Stimulated activated CD8-positive, alpha-beta memory T cell treated with anti-CD3 and anti-CD28 coated beads, Interleukin-12 subunit alpha, Interleukin-12 subunit beta, amount 100 ng/mL, for 24 hours (primary cell): ENCODE measurements around the gene METAP1D.
"Not testable (repeated sequence)": the region's sequence is repeated elsewhere in the genome, so short reads cannot be mapped to it uniquely, and the experiment has no call there.

Experiments
- DNase-seq: peaks from one replicate; pipeline ENCODE4 v3.0.0-alpha.2; 2020; ENCODE audit errors: extremely low read depth

METAP1D gene

DNA sequence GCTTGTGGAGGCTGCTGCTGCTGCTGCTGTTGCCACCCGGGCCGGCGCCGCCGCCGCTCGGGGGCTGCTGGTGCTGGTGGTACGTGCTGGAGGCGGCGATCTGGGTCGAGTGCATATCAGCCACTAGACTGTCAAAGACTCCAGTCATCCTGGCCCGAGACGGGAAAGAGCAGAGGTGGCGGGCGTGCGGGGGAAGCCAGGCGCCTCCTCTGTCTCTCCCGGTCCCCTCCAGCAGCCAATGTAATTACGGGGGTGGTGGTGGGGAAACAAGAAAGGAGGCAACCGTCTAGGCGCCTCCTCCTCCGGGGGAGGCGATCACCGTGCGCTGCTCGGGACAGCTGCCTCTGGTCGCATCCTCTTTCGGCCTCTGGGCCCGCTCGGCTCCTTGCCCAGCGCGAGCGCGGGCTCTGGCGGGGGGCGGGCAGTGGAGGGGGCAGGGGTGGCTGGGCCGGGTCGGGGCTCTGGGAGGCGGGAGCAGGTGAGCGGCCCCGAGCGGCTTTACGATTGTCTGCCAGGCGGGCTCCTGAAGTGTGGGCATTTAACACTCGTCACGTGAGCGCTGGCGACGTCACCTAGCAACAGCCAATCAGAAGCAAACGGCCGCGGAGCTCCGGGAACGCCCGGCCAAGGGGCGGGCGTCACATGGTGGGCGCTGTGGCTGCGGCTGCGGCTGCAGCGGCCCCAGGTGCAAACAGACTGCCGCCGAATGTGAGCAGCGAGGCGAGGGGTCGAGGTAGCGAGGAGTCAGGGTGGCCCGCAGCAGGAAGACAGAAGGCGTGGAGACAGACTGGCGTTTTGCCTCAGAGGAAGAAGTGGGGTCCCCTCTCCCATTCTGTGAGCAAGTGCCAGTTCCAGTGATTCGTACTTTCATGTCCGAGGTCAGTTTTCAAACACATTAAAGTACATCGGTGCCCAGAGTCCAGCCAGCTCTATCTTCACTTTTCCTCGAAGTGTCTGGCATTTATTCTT lies 102.9 kb downstream of the METAP1D start, which contains the start of gene DLX2:
Gene DLX2, minus strand, starts transcription at position 510 of the 969 bp plus-strand sequence. Its CDS starts 362 bp downstream, at position 148.
- no peak for DNase-seq

DNA sequence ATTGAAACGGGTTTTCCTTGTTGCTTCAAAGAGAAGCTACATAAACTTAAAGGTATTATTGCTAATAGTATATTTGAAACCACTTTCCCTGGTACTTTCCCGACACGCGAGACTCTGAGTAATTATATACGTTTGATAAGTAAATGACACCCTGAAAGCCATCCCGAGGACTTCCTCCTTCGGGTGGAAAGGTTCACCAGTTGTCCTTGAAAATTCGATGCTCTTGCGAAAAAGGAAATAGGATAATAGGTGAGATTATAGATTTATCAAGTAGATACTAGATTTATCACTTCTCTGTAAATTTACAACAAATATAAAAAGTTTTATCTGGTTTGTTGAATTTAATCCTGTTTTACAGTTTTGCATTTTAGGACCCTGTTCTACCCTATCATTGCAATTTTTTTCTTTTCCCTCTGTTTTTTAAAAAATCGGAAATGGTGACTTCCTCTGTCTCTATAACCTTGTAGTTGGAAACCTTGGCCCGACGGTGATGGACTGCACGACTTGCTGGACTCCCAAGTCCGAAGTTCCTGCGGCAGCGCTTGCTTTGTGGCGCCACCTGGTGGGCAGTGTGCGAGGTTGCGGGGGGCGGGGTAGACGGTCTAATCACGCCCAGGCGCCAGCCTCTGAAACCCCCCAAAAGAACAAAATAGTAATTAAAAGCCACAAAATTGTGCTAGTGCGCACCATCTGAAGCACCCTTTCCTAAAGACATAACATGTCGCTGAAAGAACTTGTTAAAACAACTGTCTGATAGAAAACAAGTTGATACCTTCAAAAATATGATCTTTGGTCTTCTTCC lies 103.9 kb downstream of the METAP1D start:
- no peak for DNase-seq

DNA sequence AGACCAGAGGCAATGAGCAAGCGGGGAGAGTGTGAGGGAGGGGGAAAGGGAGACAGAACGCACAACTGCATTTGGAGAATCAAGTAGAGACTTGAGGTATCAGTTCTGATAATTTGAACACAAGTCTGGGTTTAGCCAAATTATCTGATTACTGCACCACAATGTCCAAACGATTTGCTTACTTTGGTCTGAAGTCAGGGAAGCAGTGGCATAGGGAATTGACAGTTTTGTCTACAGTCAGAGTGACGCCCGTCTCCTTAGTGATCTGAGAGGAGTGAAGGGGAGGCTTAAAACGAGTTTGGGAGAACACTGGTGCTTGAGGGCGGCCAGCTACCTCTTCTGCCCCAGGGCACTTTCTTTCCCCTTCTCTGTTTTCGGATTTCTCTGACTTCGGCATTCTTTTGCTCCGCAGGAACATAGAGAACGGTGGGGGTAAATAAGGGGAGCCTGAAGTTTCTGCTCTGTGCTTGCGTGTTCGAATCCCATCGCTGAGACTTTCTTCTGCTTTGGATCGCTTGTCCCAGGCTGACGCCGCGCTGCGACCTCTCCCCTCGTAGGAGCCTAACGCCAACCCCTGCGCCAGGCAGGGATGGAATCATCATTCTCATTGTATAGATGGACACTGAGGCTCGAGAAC lies 105.8 kb downstream of the METAP1D start:
- DNase-seq: no peak

DNA sequence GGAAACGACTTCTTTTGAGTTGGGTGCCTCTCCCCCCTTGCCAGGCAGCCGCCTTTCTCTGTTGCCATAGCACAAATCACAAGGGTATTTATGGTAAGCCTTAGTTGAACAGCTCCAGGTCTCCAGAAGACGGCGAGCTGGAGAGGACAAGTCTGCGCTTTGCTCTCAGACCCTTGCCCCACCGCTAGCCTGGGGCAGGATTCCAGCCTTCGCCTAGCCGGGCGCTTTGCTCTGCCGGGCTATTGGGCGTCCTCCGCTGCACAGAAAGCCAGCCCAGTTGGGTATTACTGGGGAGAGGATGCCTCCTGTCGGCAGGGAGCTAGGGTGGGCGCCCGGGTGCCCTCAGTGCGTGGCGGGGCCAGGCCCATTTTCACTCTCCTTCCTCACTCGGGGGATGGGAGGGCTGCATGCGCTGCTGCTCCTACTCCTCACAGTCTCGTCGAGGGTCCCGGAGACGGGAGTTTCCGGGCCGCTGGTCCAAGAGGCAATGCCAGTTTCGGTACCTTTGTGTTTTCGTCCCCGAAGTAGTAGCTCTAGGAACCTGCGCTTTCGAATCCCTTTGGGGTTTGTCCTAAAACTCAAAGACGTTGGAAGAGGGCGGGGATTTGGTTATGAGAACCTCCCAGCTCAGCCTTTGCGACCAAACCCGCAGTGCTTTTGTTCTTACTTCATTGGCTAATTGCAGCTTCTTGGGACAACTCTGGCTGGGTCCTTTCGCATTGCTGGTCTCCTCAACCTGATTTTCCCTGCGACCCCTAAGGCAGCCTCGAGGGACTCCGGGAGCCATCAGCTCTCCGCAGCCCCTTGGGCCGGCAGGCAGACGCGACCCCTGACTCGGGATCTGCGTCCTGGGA lies 106.6 kb downstream of the METAP1D start:
- DNase-seq: no peak

DNA sequence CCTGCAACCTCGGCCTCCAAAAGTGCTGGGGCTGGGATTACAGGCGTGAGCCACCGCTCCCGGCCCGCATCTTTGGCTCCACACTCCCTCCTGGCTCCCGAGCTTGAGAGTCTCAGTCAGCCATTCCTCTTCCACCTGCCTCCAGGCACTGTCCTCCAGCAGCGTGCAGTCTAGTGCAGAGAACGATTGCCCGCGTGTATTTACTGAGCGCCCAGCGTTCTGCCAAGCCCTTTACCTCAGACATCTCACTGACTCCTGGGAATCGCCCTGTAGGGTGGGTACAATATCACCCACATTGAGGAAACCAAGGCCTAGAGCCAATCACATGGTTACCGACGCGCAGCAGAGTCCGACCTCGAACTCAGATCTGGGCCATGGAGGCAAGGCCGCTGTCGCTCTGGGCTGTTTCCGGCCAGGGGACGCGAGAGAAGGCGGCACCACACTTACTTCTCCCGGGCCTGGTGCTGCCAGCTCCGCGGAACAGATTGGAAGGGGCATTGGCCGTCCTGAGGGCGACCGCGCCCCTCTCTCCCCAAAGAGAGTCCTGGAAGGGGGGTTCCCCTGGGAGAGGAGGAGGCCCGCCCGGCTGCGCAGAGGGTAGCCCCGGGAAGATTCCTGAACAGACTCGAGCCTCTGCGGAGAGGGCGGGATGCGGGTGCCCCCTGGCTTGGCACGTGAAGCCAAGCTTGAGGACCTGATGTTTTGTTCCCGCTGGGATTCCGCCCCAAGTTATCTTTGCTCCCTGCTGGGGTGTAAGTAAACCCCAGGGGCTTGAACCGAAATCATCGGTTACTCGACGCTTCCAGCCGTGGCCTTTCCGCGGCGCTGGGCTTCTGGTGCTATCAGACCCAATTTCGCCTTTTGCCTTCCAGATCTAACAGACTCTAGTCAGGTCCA lies 108.2 kb downstream of the METAP1D start:
- DNase-seq: no peak

DNA sequence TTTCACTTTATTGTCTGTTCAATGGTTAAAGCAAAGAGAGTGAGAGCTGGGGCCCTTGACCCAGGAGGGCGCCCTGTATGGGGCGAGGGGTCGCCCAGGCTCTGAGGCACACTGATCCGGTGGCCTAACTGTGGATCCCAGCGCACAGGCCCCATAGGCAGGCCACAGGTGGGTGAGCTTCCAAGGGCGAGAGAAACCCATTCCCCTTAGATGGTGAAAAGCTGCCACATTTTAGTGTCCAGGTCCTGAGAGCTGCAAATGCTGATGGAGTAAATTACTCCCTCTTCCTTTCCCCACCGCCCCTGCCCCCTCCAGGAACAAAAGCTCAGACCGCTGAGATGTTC lies 108.8 kb downstream of the METAP1D start:
- DNase-seq: no peak

DNA sequence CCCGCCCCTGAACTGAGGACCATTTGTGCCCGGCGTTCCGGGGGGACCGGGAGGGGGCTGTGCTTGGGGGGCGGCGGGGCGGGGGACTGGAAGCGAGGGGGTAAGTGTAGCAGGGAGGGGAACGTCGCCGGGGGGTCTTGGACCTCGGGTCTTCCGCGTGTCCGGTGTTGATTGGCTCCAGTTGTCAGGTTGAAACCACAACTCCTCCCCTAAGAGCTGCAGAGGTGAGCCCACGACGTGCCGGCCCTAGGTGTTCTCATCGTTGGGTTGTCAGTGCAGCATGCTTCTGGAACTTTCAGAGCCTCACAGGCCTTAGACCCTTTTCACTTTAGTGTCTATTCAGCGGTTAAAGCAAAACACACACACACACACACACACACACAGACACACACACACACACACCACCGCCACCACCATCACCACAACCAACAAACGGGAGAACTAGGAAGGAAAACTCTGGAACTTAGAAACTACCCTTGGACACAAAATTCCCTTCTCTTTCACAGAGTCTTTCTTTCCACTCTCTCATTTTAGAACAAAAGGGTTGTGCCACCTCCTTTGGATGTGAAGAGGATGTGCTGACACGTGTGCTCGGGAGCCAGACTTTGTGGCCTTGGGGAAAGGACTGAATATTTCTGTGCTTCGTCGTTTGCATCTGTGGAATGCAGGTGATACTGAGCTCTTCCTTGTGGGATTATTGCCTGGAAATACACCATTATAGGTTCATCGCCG lies 109.7 kb downstream of the METAP1D start:
- no peak for DNase-seq

DNA sequence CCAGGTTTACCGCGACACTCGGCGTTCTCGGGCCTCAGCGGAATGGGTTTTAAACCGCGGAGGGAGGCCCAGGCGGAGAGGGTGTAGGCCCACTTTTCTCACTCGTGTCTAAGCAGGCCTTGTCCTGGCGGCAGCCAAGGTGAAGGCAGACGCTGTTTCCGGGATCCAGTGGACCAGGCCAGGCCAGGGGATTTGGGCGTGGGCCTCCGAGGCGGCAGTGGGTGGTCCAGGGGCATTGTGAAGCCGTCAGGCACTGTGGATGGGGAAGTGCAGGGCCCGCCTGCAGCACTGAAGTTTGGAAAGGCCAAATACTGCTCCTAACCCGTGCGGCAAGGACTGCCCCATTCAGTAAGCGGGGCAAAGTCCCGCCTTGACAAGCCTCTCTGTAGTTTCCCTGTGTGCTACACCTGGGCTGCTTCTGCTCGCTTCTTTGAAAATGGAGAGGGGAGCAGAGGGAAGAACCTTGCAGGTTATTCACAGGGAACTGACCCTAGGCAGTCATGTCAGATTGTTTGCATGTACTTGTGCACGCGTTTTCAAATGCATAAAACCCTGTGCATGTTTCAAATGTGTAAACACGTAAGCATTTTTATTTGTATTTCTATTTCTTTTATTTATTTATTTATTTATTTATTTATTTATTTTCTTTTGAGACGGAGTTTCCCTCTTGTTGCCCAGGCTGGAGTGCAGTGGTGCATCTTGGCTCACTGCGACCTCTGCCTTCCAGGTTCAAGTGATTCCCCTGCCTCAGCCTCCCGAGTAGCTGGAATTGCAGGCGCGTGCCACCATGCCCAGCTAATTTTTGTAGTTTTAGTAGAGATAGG lies 110.4 kb downstream of the METAP1D start:
- DNase-seq: no peak

DNA sequence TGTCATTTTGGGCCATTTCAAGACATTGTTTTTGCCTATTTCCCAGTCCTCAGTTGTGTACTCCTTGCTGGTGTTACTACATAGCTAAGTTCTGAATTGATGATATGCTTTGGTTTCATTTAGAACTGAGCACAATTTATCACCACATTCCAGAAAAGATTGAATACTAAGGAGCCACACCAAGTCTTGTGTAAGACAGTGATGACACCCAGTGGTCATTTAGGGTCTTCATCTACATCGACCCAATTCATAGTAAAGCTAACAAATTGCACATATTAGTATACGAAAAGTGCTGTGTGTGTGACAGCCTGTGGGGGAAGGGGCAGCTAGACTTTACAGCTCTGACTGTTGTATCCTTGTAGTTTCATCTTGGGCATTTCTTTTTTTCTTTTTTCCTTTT lies 113.9 kb downstream of the METAP1D start:
- no peak for DNase-seq

DNA sequence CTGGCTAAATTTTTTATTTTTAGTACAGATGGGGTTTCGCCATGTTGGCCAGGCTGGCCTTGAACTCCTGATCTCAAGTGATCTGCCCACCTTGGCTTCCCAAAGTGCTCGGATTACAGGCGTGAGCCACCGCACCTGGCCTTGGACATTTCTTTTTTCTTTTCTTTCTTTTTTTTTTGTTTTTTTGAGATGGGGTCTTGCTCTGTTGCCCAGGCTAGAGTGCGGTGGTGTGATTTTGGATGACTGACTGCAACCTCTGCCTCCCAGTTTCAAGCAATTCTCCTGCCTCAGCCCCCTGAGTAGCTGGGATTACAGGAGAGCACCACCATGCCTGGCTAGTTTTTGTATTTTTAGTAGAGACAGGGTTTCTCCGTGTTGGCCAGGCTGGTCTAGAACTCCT lies 114.4 kb downstream of the METAP1D start:
- not testable (repeated sequence) for DNase-seq

DNA sequence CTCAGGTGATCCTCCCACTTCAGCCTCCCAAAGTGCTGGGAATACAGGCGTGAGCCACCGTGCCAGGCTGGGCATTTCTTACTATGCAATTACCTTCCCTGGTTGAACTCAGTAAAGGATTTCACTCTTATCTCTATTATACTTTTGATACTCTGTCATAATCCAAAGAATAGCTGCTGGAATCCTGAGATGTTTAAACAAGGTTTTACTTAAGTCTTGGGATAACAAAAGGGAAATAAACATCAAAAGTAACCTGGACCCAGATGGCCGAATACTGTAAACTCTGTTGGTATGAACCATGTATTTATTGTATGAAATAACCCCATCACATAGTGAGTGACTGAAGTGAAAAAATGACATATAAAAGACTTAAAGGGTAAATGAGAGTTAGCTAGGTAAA lies 114.8 kb downstream of the METAP1D start:
- no peak for DNase-seq

DNA sequence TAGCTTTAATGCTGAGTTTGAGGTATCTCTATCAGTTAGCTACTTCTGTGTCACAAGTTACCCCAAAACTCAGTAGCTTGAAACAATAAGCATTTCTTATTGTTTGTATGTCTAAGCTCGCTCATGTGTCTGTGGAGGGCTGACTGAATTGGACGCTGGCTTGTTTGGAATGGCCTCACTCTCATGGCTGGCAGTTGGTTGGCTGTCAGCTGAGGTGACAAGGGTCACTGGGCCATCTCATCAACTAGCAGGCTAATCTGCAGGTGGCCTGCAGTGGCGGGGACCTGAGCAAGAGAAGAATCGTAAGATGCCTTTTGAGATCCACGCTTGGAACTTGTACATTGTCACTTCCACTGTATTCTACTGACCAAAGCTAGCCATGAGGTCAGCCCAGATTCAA lies 116.4 kb downstream of the METAP1D start:
- DNase-seq: no peak

DNA sequence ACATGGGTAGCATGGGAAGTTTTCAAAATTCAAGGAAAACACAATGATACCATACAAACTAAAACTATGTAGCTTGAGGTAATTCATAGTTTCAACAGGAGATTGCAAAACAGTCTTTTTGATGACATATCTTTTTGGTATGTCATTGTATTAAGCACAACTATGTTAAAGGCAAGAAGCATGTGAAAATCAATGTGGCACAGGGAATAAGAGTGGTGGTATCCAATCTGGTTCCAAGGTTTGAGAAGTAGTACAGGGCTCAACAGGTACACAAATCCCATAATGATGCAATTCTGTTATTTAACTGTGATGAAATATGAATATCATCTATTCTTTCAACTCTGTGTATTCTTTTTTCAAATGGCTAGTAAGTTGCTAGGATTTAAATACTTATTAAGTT lies 119.3 kb downstream of the METAP1D start:
- DNase-seq: no peak

DNA sequence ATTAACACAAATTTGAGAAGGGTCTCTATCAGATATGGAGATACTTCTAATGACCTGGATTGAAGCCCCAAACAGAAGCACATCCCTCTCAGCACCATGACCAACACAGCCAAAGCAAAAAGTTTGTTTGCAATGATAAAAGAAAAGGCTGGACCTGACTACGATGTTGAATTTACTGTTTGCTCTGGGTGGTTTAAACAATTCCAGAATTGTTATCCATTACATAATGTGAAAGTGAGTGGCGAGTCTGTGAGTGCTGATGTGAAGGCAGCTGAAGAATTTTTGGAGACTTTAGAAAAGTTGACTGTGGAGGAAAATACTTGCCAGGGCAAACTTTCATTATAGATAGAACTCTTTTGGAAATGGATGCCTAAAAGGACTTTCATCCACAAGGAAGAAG lies 120.4 kb downstream of the METAP1D start:
- DNase-seq: no peak

DNA sequence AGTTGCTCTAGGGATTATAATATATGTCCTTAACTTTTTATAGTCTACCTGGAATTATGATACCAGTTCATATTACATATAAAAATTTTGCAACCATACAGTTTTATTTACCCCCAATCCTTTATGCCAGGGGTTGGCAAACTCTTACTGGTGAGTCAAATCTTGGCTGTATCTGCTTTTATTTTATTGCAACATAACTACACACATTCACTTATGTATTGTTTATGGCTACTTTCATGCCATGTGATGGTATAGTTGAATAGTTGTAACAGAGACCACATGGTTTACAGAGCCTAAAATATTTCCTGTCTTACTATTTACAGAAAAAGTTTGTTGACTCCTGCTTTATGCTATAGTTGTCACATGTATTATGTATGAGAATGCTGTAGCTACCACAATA lies 128.7 kb downstream of the METAP1D start:
- no peak for DNase-seq

DNA sequence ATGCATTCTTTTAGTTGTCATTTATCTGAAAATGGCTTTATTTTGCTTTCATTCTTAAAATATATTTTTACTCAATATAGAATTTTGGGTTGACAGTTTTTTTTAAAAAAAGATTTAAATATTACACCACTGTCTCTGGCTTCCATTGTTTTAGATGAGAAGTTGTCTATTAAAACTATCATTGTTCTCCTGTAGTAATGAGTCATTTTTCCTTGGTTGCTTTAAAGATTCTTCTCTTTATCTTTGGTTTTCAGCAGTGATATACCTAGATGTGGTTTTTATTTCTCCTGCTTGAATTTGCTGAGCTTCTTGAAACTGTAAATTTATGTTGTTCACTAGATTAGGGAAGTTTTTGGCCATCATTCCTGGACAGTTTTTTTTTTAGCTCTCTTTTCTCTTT lies 129.7 kb downstream of the METAP1D start:
- no peak for DNase-seq
